ENCODE results near the gene MAST4. TPM values are rescaled to one million over a fixed set of nuclear protein-coding genes. Genes with fewer than 3 reads are reported as not detected.

Gene MAST4
- total RNA-seq, 5 donors from 2014 or later (not counting 1 experiment from before 2014, with no cell fraction given), result 26.1 to 35.5 (median 32.0) TPM

- ChIA-PET POLR2A (no interaction called here), CTCF (no interaction called here)
- ATAC-seq (replicated peaks in 1 of 4) (no peak), DNase-seq (no peak)
- no peaks in the 10 kb centered on the region for H3K4me1 ChIP-seq (ENCODE audit: control insufficient read depth in 1 of 2, extremely low read depth in 1 of 2, insufficient read depth in 2 of 2, low read length in 2 of 2)
- H3K4me3 ChIP-seq (ENCODE audit: control insufficient read depth in 1 of 2, extremely low read depth in 1 of 2, low read length in 1 of 2), result no peak overlapping the region
- Mint-ChIP-seq H3K36me3 (no peaks in the 10 kb centered on the region), H3K27ac (no peak overlapping the region), H3K4me3 (no peak overlapping the region), H3K4me1 (peaks cover 0 to 4% (median 2%) of the 10 kb centered on the region in 3 donors), H3K27me3 (no peaks in the 10 kb centered on the region), H3K9me3 (no peaks in the 10 kb centered on the region)
- H3K27ac ChIP-seq (ENCODE audit: low read length), result no peak overlapping the region
- no peaks in the 10 kb centered on the region for H3K9me3 ChIP-seq
- H3K36me3 ChIP-seq (ENCODE audit: control insufficient read depth in 2 of 2, extremely low read depth in 1 of 2, insufficient read depth in 1 of 2, low read length in 1 of 2), result no peaks in the 10 kb centered on the region
- WGBS (ENCODE audit: insufficient coverage), result 64% methylated on average over 2 of the region's 3 CpGs
- H3K27me3 ChIP-seq (replicated peaks in 1 of 2; ENCODE audit: control insufficient read depth in 2 of 2, extremely low read depth in 1 of 2, insufficient read depth in 2 of 2, low read length in 1 of 2), result peaks cover 0 to 2% of the 10 kb centered on the region in 2 experiments
These were observed 389.2 kb downstream of the MAST4 start for GRCh38 chr5:66985417-66985816.

DNA sequence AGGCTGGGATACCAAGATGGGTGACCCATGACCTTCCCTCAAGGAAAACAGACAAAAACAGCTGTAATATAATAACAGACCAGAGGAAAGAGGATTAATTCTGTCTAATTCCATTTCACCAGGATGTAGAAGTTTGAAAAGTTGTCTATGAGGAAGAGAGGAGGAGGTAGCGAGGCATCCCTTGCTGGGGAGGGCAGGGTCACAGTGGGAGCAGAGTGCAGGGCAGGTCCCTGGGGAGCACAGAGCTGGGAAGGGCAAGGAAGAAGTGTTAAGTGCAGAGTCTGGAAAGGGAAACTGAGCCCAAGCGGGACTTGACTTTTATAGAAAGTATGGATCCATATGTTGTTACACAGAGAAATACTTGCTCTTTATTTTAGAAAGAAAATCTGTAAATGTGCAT lies 389.8 kb downstream of the MAST4 start:
- peaks cover 0 to 4% (median 2%) of the 10 kb centered on the region in 3 donors for H3K4me1 Mint-ChIP-seq
- H3K4me3 Mint-ChIP-seq, result no peak overlapping the region
- Histone ChIP-seq H3K4me3 (ENCODE audit: control insufficient read depth in 1 of 2, extremely low read depth in 1 of 2, low read length in 1 of 2) (no peak overlapping the region), H3K27ac (ENCODE audit: low read length) (no peak overlapping the region), H3K36me3 (ENCODE audit: control insufficient read depth in 2 of 2, extremely low read depth in 1 of 2, insufficient read depth in 1 of 2, low read length in 1 of 2) (no peaks in the 10 kb centered on the region), H3K4me1 (ENCODE audit: control insufficient read depth in 1 of 2, extremely low read depth in 1 of 2, insufficient read depth in 2 of 2, low read length in 2 of 2) (no peaks in the 10 kb centered on the region), H3K27me3 (replicated peaks in 1 of 2; ENCODE audit: control insufficient read depth in 2 of 2, extremely low read depth in 1 of 2, insufficient read depth in 2 of 2, low read length in 1 of 2) (peaks cover 0 to 2% of the 10 kb centered on the region in 2 experiments), H3K9me3 (no peaks in the 10 kb centered on the region)
- no peaks in the 10 kb centered on the region for H3K27me3 Mint-ChIP-seq
- no peaks in the 10 kb centered on the region for H3K9me3 Mint-ChIP-seq
- H3K36me3 Mint-ChIP-seq, result no peaks in the 10 kb centered on the region
- no peak for ATAC-seq (replicated peaks in 1 of 4)
- POLR2A ChIA-PET, result interaction anchor here in 1 of 2 donors (0.7 kb wide), 1 partner anchor 1899 kb away, joined by 3 read pairs; no protein-coding TSS in a partner anchor
- H3K27ac Mint-ChIP-seq, result no peak overlapping the region
- DNase-seq, result no peak
- CTCF ChIA-PET, result interaction anchor here (0.6 to 2.7 kb wide), 4 partner anchors 19 to 161 kb away, joined by 3 to 12 read pairs (median 3); no protein-coding TSS in a partner anchor
- 86% methylated on average over 1 of the region's 2 CpGs for WGBS (ENCODE audit: insufficient coverage)

DNA sequence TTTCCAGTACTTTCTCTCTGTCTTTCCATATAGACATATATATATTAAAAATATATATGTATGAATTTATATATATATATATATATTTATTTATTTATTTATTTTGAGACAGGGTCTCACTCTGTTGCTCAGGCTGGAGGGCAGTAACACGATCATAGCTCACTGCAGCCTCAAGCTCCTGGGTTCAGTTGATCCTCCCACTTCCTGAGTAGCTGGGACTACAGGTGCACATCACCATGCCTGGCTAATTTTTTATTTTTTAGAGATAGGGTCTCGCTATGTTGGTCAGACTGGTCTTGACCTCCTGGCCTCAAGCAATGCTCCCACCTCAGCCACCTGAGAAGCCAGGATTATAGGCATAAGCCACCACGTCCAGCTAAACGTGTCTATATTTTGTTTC lies 390.3 kb downstream of the MAST4 start:
- H3K36me3 Mint-ChIP-seq, result no peaks in the 10 kb centered on the region
- no peak overlapping the region for H3K27ac Mint-ChIP-seq
- Histone ChIP-seq H3K27ac (ENCODE audit: low read length) (no peak overlapping the region), H3K9me3 (no peaks in the 10 kb centered on the region), H3K27me3 (replicated peaks in 1 of 2; ENCODE audit: control insufficient read depth in 2 of 2, extremely low read depth in 1 of 2, insufficient read depth in 2 of 2, low read length in 1 of 2) (peaks cover 0 to 2% of the 10 kb centered on the region in 2 experiments), H3K36me3 (ENCODE audit: control insufficient read depth in 2 of 2, extremely low read depth in 1 of 2, insufficient read depth in 1 of 2, low read length in 1 of 2) (no peaks in the 10 kb centered on the region), H3K4me3 (ENCODE audit: control insufficient read depth in 1 of 2, extremely low read depth in 1 of 2, low read length in 1 of 2) (no peak overlapping the region), H3K4me1 (ENCODE audit: control insufficient read depth in 1 of 2, extremely low read depth in 1 of 2, insufficient read depth in 2 of 2, low read length in 2 of 2) (no peaks in the 10 kb centered on the region)
- POLR2A ChIA-PET, result interaction anchor here in 1 of 2 donors (0.7 kb wide), 2 partner anchors 674 to 1898 kb away, joined by 3 to 6 read pairs; no protein-coding TSS in a partner anchor
- ATAC-seq (replicated peaks in 1 of 4) (no peak), DNase-seq (no peak)
- no peak overlapping the region for H3K4me3 Mint-ChIP-seq
- no peaks in the 10 kb centered on the region for H3K9me3 Mint-ChIP-seq
- WGBS (ENCODE audit: insufficient coverage), result 60% methylated on average over 1 of the region's 4 CpGs
- H3K4me1 Mint-ChIP-seq, result peaks cover 0 to 4% (median 2%) of the 10 kb centered on the region in 3 donors
- CTCF ChIA-PET, result interaction anchor here (0.6 to 2.7 kb wide), 4 partner anchors 18 to 162 kb away, joined by 3 to 12 read pairs (median 3); no protein-coding TSS in a partner anchor
- no peaks in the 10 kb centered on the region for H3K27me3 Mint-ChIP-seq

GRCh38 chr5:66987126-66987525 lies 390.9 kb downstream of the MAST4 start:
- H3K36me3 Mint-ChIP-seq, result no peaks in the 10 kb centered on the region
- no peaks in the 10 kb centered on the region for H3K36me3 ChIP-seq (ENCODE audit: control insufficient read depth in 2 of 2, extremely low read depth in 1 of 2, insufficient read depth in 1 of 2, low read length in 1 of 2)
- no peak overlapping the region for H3K4me3 ChIP-seq (ENCODE audit: control insufficient read depth in 1 of 2, extremely low read depth in 1 of 2, low read length in 1 of 2)
- 33% methylated on average over 1 of the region's 2 CpGs for WGBS (ENCODE audit: insufficient coverage)
- H3K27ac Mint-ChIP-seq, result no peak overlapping the region
- no peak overlapping the region for H3K27ac ChIP-seq (ENCODE audit: low read length)
- ATAC-seq (replicated peaks in 1 of 4) (no peak), DNase-seq (no peak)
- H3K27me3 Mint-ChIP-seq, result no peaks in the 10 kb centered on the region
- H3K4me3 Mint-ChIP-seq, result no peak overlapping the region
- peaks cover 0 to 2% of the 10 kb centered on the region in 2 experiments for H3K27me3 ChIP-seq (replicated peaks in 1 of 2; ENCODE audit: control insufficient read depth in 2 of 2, extremely low read depth in 1 of 2, insufficient read depth in 2 of 2, low read length in 1 of 2)
- H3K9me3 ChIP-seq, result no peaks in the 10 kb centered on the region
- peaks cover 0 to 4% (median 2%) of the 10 kb centered on the region in 3 donors for H3K4me1 Mint-ChIP-seq
- CTCF ChIA-PET, result interaction anchor here (0.5 to 2.7 kb wide), 5 partner anchors 13 to 1982 kb away, joined by 3 to 12 read pairs (median 3); no protein-coding TSS in a partner anchor
- H3K9me3 Mint-ChIP-seq, result no peaks in the 10 kb centered on the region
- H3K4me1 ChIP-seq (ENCODE audit: control insufficient read depth in 1 of 2, extremely low read depth in 1 of 2, insufficient read depth in 2 of 2, low read length in 2 of 2), result no peaks in the 10 kb centered on the region
- POLR2A ChIA-PET, result interaction anchor here (0.7 to 0.9 kb wide), 2 partner anchors 220 to 675 kb away, joined by 3 to 6 read pairs; no protein-coding TSS in a partner anchor

- H3K27ac ChIP-seq (ENCODE audit: low read length), result no peak overlapping the region
- Mint-ChIP-seq H3K4me3 (no peak overlapping the region), H3K36me3 (no peaks in the 10 kb centered on the region), H3K9me3 (no peaks in the 10 kb centered on the region), H3K27ac (no peak overlapping the region), H3K4me1 (peaks cover 0 to 4% (median 2%) of the 10 kb centered on the region in 3 donors), H3K27me3 (no peaks in the 10 kb centered on the region)
- DNase-seq, result no peak
- POLR2A ChIA-PET, result interaction anchor here in 1 of 2 donors (0.9 kb wide), 1 partner anchor 220 kb away, joined by 3 read pairs; no protein-coding TSS in a partner anchor
- CTCF ChIA-PET, result interaction anchor here (0.5 to 2.7 kb wide), 8 partner anchors 9 to 1983 kb away, joined by 3 to 12 read pairs (median 4); no protein-coding TSS in a partner anchor
- H3K36me3 ChIP-seq (ENCODE audit: control insufficient read depth in 2 of 2, extremely low read depth in 1 of 2, insufficient read depth in 1 of 2, low read length in 1 of 2), result no peaks in the 10 kb centered on the region
- WGBS (ENCODE audit: insufficient coverage), result no CpG with 5 or more reads among the region's 3 CpGs
- H3K4me3 ChIP-seq (ENCODE audit: control insufficient read depth in 1 of 2, extremely low read depth in 1 of 2, low read length in 1 of 2), result no peak overlapping the region
- no peaks in the 10 kb centered on the region for H3K9me3 ChIP-seq
- H3K27me3 ChIP-seq (replicated peaks in 1 of 2; ENCODE audit: control insufficient read depth in 2 of 2, extremely low read depth in 1 of 2, insufficient read depth in 2 of 2, low read length in 1 of 2), result peaks cover 0 to 2% of the 10 kb centered on the region in 2 experiments
- no peak for ATAC-seq (replicated peaks in 1 of 4)
- no peaks in the 10 kb centered on the region for H3K4me1 ChIP-seq (ENCODE audit: control insufficient read depth in 1 of 2, extremely low read depth in 1 of 2, insufficient read depth in 2 of 2, low read length in 2 of 2)
These were observed 391.3 kb downstream of the MAST4 start for GRCh38 chr5:66987540-66987939.

DNA sequence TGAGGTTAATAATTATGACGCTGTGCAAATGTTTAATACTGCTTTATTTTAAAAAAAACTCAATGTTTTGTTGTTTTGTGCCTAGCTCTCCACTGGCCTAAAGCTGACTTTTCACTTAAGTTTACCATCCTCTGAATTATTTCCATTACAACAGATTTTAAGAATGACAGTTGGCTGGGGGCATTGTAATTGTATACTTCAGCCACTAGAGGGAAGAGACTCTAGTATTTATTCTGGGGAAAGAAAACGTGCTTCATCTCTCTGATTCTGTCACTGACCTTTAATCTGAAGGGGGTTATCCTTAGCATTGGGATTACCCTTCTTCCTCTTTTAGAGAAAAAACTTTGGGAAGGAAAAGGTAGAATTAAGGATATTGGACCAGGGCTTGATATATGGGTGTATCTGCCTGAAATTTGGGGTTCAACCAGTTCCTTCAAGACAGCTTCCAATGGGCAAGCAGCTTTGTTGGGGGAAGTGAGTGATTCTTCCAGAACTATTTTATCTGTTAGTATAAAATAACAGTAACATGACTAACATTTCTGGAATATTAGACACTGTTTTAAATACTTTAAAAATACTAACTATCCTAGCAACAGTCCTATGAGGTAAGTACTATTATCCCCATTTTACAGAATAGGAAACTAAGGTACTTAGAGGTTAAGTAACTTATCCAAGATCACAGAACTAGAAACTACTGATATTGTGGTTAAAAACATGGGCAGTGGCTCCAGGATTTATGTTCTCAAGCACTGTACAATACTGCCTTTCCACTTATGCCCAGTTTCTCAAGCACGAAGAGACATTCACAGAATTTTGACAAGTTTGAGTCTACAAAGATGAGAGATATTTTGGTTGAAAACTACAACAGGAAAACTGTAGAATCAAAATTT lies 392.0 kb downstream of the MAST4 start:
- Histone ChIP-seq H3K4me1 (ENCODE audit: control insufficient read depth in 1 of 2, extremely low read depth in 1 of 2, insufficient read depth in 2 of 2, low read length in 2 of 2) (no peaks in the 10 kb centered on the region), H3K36me3 (ENCODE audit: control insufficient read depth in 2 of 2, extremely low read depth in 1 of 2, insufficient read depth in 1 of 2, low read length in 1 of 2) (no peaks in the 10 kb centered on the region), H3K9me3 (no peaks in the 10 kb centered on the region), H3K4me3 (ENCODE audit: control insufficient read depth in 1 of 2, extremely low read depth in 1 of 2, low read length in 1 of 2) (no peak overlapping the region), H3K27me3 (replicated peaks in 1 of 2; ENCODE audit: control insufficient read depth in 2 of 2, extremely low read depth in 1 of 2, insufficient read depth in 2 of 2, low read length in 1 of 2) (no peaks in the 10 kb centered on the region), H3K27ac (ENCODE audit: low read length) (no peak overlapping the region)
- ChIA-PET POLR2A (interaction anchor here in 1 of 2 donors (0.9 kb wide), 1 partner anchor 219 kb away, joined by 3 read pairs; no protein-coding TSS in a partner anchor), CTCF (interaction anchor here (0.6 to 2.7 kb wide), 6 partner anchors 8 to 1250 kb away, joined by 3 to 12 read pairs (median 4); no protein-coding TSS in a partner anchor)
- no peak overlapping the region for H3K27ac Mint-ChIP-seq
- ATAC-seq (replicated peaks in 1 of 4) (peak; percentile 58 to 66 (median 62)), DNase-seq (peak in 1 of 35 experiments; percentile 48)
- WGBS (ENCODE audit: insufficient coverage), result no CpG with 5 or more reads among the region's 3 CpGs
- no peaks in the 10 kb centered on the region for H3K27me3 Mint-ChIP-seq
- H3K9me3 Mint-ChIP-seq, result no peaks in the 10 kb centered on the region
- no peak overlapping the region for H3K4me3 Mint-ChIP-seq
- no peaks in the 10 kb centered on the region for H3K36me3 Mint-ChIP-seq
- H3K4me1 Mint-ChIP-seq, result peaks cover 0 to 4% (median 2%) of the 10 kb centered on the region in 3 donors
